ENCODE measurements around the gene ACOX3.

Gene ACOX3

DNA sequence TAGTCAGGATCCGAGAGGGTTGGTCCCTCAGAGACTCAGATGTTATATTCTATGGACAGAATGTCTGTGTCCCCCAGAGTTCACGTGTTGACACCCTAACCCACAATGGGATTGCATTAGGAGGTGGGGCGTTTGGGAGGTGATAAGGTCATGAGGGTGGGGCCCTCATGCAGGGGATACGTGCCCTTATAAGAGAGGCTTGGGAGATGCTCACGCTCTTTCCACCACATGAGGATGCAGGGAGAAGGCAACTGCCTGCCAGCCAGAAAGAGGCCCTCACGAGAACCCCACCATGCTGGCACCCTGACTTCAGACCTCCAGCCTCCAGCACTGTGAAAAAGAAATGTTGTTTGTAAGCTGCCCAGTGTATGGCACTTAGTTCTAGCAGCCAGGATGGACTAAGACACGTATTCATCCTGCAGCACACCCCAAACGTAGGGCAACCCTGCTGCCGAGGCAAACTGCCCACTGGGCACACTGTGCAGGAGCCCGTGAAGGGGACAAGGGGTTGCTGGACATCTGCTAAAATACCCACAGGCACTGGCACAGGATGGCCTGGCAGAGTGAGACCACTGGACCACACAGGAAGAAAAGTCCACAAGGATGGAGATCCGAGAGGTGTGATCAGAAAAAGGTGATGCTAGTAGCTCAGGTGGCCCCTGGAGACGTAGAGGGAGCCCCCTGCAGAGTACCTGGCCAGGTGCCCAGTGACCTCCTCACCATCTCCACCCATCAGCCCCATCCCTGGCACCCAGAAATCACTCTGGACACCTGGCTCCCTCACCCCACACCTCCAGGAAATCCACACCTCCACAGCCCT lies 108.3 kb downstream of the ACOX3 start:
- intact Hi-C loops (cut with micrococcal nuclease) = no loop called here
- H3K36me3 Mint-ChIP-seq (ENCODE audit: low read depth) = no peaks in the 10 kb centered on the region
- no peaks in the 10 kb centered on the region for H3K27me3 Mint-ChIP-seq
- H3K4me3 Mint-ChIP-seq = no peak overlapping the region
- H3K4me1 Mint-ChIP-seq (ENCODE audit: low read depth) = peaks cover 12% of the 10 kb centered on the region
- peaks cover 16% of the 10 kb centered on the region for H3K9me3 Mint-ChIP-seq
- H3K27ac Mint-ChIP-seq = no peak overlapping the region

GRCh38 chr4:8331575-8331955 lies 109.0 kb downstream of the ACOX3 start:
- Mint-ChIP-seq H3K36me3 (ENCODE audit: low read depth) (no peaks in the 10 kb centered on the region), H3K9me3 (peaks cover 11% of the 10 kb centered on the region), H3K4me3 (no peak overlapping the region), H3K27ac (no peak overlapping the region), H3K27me3 (no peaks in the 10 kb centered on the region), H3K4me1 (ENCODE audit: low read depth) (peaks cover 7% of the 10 kb centered on the region)
- intact Hi-C loops (cut with micrococcal nuclease) = no loop called here

DNA sequence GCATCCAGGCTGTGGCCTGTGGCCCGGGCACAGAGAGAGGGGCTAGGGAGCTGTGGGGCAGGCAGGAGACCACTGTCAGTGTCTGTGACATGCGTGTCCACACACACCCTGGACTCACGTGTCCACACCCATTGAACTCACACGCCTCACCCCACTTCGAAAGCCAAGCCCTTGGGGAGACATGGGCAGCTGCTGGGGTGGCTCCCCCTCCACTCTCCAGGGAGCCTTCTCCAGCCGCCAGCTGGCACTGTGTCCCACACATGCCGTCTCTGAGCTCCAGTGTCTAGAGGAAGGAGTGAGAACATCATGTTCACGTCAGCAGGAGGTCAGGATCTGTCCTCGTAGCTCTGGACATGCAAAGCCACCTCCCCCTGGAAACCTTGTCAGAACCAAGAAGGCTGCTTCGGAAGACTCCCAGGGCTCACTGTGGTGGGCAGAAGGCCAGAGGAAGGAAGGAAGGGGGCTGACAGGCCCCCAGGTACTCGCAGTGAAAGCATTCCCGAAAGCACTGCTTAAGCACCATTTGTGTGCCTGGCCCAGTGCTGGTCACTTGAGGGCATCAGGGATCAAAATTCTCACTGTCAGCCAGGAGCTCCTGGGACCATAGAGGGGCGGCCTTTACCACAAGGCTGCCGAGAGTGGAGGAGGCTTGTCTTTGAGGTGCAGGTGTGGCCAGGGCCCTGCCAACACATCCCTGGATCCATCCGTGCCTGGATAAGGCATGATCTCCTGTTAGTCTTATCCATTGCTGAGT lies 109.5 kb downstream of the ACOX3 start:
- Mint-ChIP-seq H3K27ac (no peak overlapping the region), H3K27me3 (no peaks in the 10 kb centered on the region), H3K4me3 (no peak overlapping the region), H3K36me3 (ENCODE audit: low read depth) (no peaks in the 10 kb centered on the region), H3K4me1 (ENCODE audit: low read depth) (peaks cover 2% of the 10 kb centered on the region), H3K9me3 (peaks cover 5% of the 10 kb centered on the region)
- intact Hi-C loops (cut with micrococcal nuclease) = no loop called here

DNA sequence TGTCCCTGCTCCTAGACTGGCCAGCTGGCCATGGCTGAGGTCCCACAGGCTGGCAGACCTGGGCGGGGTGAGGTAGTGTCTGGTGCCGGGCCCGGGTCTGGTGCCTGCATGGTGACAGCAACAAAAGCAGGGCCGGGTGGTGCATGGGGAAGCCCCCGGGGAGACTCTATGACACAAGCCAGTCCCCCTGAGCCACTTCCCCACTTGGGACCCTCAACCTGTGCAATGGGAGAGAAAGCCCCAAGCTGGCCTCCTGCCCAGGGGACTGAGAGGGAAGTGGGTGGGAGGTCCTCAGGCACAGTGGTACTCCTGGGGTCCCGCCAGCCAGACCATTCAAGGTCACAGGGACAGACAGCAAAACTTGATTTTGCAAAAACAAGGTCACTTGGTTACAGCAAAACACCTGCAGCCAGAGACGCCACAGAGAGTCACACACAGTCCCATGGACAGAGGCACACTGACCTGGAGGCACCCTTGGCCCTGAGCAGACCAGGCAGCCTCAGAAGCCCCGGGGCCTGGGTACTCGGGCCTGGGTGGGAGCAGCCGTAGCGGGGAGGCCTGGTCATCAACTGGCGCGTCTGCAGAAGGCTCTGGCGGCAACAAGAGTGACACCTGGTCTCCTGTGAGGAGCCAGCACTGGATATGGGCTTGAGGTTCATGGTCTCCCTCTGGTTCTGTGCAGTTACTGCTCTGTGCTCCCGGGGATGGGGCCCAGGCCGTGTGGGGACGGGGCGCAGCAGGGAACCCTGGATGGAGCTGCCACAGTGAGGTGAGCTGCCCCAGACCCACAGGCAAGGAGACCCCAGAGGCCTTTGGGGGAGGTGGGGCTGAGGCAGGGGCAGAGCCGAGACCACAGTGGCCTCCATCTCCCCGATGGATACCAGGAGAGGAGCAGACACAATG lies 110.4 kb downstream of the ACOX3 start:
- H3K9me3 Mint-ChIP-seq = no peaks in the 10 kb centered on the region
- H3K36me3 Mint-ChIP-seq (ENCODE audit: low read depth) = no peaks in the 10 kb centered on the region
- H3K27ac Mint-ChIP-seq = no peak overlapping the region
- intact Hi-C loops (cut with micrococcal nuclease) = no loop called here
- no peaks in the 10 kb centered on the region for H3K4me1 Mint-ChIP-seq (ENCODE audit: low read depth)
- H3K4me3 Mint-ChIP-seq = no peak overlapping the region
- no peaks in the 10 kb centered on the region for H3K27me3 Mint-ChIP-seq

- Mint-ChIP-seq H3K36me3 (ENCODE audit: low read depth) (no peaks in the 10 kb centered on the region), H3K4me3 (no peak overlapping the region), H3K9me3 (no peaks in the 10 kb centered on the region), H3K27me3 (no peaks in the 10 kb centered on the region), H3K4me1 (ENCODE audit: low read depth) (no peaks in the 10 kb centered on the region), H3K27ac (no peak overlapping the region)
- intact Hi-C loops (cut with micrococcal nuclease) = no loop called here
Observed at GRCh38 chr4:8329560-8329858, 111.0 kb downstream of the ACOX3 start.

- Mint-ChIP-seq H3K36me3 (ENCODE audit: low read depth) (no peaks in the 10 kb centered on the region), H3K9me3 (no peaks in the 10 kb centered on the region), H3K27ac (no peak overlapping the region), H3K4me3 (no peak overlapping the region), H3K27me3 (no peaks in the 10 kb centered on the region), H3K4me1 (ENCODE audit: low read depth) (no peaks in the 10 kb centered on the region)
- intact Hi-C loops (cut with micrococcal nuclease) = no loop called here
Observed at GRCh38 chr4:8328866-8329559, 111.5 kb downstream of the ACOX3 start.

- Mint-ChIP-seq H3K27me3 (no peaks in the 10 kb centered on the region), H3K9me3 (no peaks in the 10 kb centered on the region), H3K4me1 (ENCODE audit: low read depth) (no peaks in the 10 kb centered on the region), H3K27ac (no peak overlapping the region), H3K36me3 (ENCODE audit: low read depth) (no peaks in the 10 kb centered on the region), H3K4me3 (no peak overlapping the region)
- intact Hi-C loops (cut with micrococcal nuclease) = no loop called here
Observed at GRCh38 chr4:8328456-8328855, 112.1 kb downstream of the ACOX3 start.

GRCh38 chr4:8326206-8326605 lies 114.3 kb downstream of the ACOX3 start:
- no peak overlapping the region for H3K27ac Mint-ChIP-seq
- intact Hi-C loops (cut with micrococcal nuclease) = no loop called here
- no peaks in the 10 kb centered on the region for H3K27me3 Mint-ChIP-seq
- no peaks in the 10 kb centered on the region for H3K36me3 Mint-ChIP-seq (ENCODE audit: low read depth)
- H3K4me3 Mint-ChIP-seq = no peak overlapping the region
- no peaks in the 10 kb centered on the region for H3K9me3 Mint-ChIP-seq
- no peaks in the 10 kb centered on the region for H3K4me1 Mint-ChIP-seq (ENCODE audit: low read depth)

DNA sequence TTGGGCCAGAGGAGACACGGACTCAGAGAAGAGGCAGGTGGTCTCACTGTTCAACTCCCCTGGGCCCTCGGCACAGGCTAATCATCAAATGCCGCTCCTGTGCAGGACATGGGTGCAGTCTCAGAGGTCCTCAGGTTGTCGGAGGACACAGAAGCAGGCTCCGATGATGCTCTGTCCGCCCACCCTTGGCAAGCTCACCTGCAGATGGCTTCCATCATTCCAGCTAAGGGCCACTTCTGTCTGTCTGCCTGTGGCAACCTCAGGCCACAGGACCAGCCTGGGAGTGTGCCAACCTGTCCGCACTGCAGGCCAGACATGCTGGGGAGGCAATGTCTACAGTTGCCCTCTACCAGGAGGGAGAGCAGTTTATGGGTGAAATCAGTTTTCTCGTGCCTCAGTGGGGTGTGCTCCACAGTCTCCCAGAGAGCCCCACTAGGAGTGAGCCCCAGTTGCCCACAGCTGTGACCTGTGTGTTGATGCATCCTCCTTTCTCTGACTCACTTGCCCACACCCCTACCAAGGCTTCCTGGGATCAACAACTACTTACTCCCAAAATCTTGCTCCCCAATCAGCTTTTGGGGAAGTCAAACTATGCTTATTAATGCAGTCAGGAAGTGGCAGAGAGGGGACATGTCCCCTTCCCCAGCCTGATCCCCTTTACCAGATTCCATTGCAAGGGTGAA lies 115.1 kb downstream of the ACOX3 start:
- no peaks in the 10 kb centered on the region for H3K27me3 Mint-ChIP-seq
- no peaks in the 10 kb centered on the region for H3K4me1 Mint-ChIP-seq (ENCODE audit: low read depth)
- H3K27ac Mint-ChIP-seq = no peak overlapping the region
- no peak overlapping the region for H3K4me3 Mint-ChIP-seq
- no peaks in the 10 kb centered on the region for H3K36me3 Mint-ChIP-seq (ENCODE audit: low read depth)
- intact Hi-C loops (cut with micrococcal nuclease) = no loop called here
- no peaks in the 10 kb centered on the region for H3K9me3 Mint-ChIP-seq

DNA sequence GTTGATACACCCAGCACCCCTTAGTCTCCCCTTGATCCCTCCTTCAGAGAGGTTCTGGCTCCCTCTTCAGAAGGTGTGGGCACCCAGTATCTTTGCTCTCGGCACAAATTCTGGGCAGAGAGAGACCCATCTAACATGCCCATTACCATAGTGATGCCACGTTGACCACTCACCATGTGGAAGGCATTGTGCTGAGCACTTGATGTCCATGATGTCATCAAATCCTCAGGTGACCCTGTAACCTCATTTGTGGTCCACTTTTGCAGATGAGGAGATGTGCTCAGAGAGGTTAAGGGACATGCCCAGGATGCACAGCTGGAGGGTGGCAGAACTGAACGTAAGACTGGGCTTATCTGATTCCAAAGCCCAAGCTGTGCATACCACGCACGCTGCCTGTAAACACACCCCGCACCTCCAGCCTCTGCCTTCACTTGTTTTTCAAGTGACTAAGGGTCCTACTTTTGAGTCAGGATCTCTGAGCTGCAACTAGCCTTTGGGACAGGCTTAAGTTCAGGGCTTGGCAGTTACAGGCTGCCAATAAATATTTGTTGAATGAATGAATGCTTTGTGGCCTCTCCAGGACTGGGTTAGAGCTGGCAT lies 115.8 kb downstream of the ACOX3 start:
- Mint-ChIP-seq H3K4me3 (no peak overlapping the region), H3K27ac (no peak overlapping the region), H3K27me3 (no peaks in the 10 kb centered on the region), H3K9me3 (no peaks in the 10 kb centered on the region), H3K4me1 (ENCODE audit: low read depth) (no peaks in the 10 kb centered on the region), H3K36me3 (ENCODE audit: low read depth) (no peaks in the 10 kb centered on the region)
- intact Hi-C loops (cut with micrococcal nuclease) = no loop called here

DNA sequence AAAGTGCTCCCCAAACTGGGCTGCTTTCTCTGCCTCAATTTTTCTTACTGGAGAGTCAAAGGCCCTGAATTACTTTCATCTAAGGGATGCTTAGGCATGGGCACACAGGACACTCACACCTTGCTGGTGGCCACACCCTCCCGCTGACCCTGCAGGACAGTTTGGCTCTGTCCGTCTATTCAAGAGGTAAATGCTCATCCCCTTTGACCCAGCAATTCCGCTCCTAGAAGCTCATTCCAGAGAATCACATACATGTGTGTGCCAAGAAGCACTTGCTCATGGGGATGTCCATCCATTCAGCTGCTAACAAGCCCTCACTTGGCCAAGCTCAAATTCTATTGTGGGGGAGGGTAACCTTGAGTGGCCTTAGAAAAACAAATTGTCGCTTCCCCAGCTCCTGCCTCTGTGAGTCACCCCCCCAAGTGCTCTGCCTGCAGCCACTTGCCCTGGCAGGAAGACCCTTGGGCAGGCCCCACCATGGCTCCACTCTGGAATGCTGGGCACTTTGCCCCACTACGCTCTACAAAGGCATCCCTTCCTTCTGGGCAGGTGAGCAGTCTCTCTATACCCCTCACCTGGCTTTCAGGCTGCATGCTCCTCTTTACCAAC lies 116.5 kb downstream of the ACOX3 start:
- Mint-ChIP-seq H3K4me1 (ENCODE audit: low read depth) (no peaks in the 10 kb centered on the region), H3K36me3 (ENCODE audit: low read depth) (no peaks in the 10 kb centered on the region), H3K9me3 (no peaks in the 10 kb centered on the region), H3K27me3 (no peaks in the 10 kb centered on the region), H3K4me3 (no peak overlapping the region), H3K27ac (no peak overlapping the region)
- intact Hi-C loops (cut with micrococcal nuclease) = no loop called here

DNA sequence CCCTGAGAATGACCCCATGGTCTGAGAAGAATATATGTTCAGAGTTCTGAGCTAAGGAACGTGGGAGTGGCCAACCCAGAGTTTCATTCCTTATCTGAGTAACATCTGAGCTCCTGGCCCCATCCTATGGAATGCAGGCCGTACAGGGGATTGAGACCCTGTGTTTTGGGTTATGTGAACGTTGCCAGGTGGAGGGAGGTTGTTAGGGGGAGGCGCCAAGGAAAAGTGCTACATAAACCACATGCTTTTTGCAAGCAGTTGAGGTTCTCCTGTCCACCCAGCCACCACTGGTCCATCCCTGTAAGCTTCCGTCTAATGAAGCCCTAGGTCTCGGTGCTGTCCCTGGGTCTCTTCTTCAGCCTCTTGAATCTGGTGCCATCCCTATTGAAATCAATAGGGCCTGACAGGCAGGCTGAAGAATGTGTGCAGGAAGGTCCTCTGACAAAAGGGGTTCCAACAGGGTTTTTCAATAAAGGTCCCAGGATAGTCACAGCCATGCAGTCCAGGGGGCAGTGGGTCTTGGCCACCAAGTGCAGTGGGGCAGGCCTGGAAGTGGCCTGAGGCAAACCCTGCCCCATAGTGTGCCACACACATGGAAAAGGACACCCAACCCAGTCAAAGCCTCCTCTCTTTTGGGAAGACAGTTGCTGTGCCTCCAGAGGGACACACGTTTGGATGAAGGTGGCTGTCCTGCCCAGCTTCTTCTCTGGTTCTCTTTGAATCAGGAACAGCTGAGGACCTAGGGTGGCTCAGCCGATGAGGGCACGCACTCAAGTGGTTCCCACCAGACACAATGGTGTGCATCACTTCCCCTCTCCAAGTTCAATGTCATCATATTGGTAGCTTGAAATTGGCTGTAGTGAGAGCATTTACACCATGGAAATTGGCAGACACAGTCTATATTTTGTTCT lies 117.5 kb downstream of the ACOX3 start:
- H3K4me1 Mint-ChIP-seq (ENCODE audit: low read depth) = no peaks in the 10 kb centered on the region
- no peaks in the 10 kb centered on the region for H3K27me3 Mint-ChIP-seq
- intact Hi-C loops (cut with micrococcal nuclease) = no loop called here
- no peaks in the 10 kb centered on the region for H3K36me3 Mint-ChIP-seq (ENCODE audit: low read depth)
- no peaks in the 10 kb centered on the region for H3K9me3 Mint-ChIP-seq
- H3K4me3 Mint-ChIP-seq = no peak overlapping the region
- no peak overlapping the region for H3K27ac Mint-ChIP-seq
